H1 (cell line): Measurements from ENCODE around the gene PALM. TPM values are rescaled to one million over a fixed set of nuclear protein-coding genes. Genes with fewer than 3 reads are reported as not detected.

Experiments
- CTCF ChIA-PET: fragments of 300-600 bp; sonication (Branson Sonifier 250); formaldehyde crosslinking; loops from one replicate; lab custom pipeline; 2021; ENCODE audit not compliant: partially characterized antibody; lab: Charles Lee
- POLR2A ChIA-PET: fragments of 300-600 bp; sonication (Branson Sonifier 250); formaldehyde crosslinking; loops from one replicate; lab custom pipeline; 2021; ENCODE audit warnings: inconsistent platforms; ENCODE audit not compliant: partially characterized antibody; lab: Charles Lee
- DNase-seq, 2 experiments: peaks; one replicate each; pipeline versions ENCODE4 v3.0.0 to v3.0.0-alpha.2; 2010 to 2022; ENCODE audit warnings: low spot score in 2 of 2, low read depth in 1 of 2, mixed read lengths in 1 of 2
- FAIRE-seq: peaks from 2 replicates; lab custom pipeline; 2011; peaks lifted over from hg19 to GRCh38; lab: Jason Lieb, UNC
- H2AFZ ChIP-seq: 2 replicates; pipeline ENCODE4 v1.8.1; 2012; ENCODE audit warnings: low read length, inconsistent platforms
- H2AK5ac ChIP-seq: 2 replicates; pipeline ENCODE4 v1.6.1; 2013; ENCODE audit warnings: low read depth, low read length
- H2BK120ac ChIP-seq: replicated peaks from 2 replicates; pipeline ENCODE3; 2013; ENCODE audit warnings: low read depth, low read length, inconsistent platforms
- H2BK12ac ChIP-seq: 2 replicates; pipeline ENCODE4 v1.6.1; 2013; ENCODE audit warnings: low read depth, low read length
- H2BK15ac ChIP-seq: 2 replicates; pipeline ENCODE4 v1.6.1; 2013; ENCODE audit warnings: low read length
- H2BK20ac ChIP-seq: 2 replicates; pipeline ENCODE4 v1.6.1; 2013; ENCODE audit warnings: low read length
- H2BK5ac ChIP-seq: 2 replicates; pipeline ENCODE4 v1.6.1; 2013; ENCODE audit warnings: low read depth, low read length
- H3K14ac ChIP-seq: 2 replicates; pipeline ENCODE4 v1.6.1; 2013; ENCODE audit warnings: inconsistent platforms; ENCODE audit not compliant: insufficient read length
- H3K18ac ChIP-seq: 2 replicates; pipeline ENCODE4 v1.6.1; 2013; ENCODE audit warnings: low read length; ENCODE audit errors: extremely low read depth
- H3K23ac ChIP-seq: 2 replicates; pipeline ENCODE4 v1.6.1; 2013; ENCODE audit warnings: inconsistent platforms; ENCODE audit not compliant: insufficient read length
- H3K23me2 ChIP-seq: 2 replicates; pipeline ENCODE4 v1.6.1; 2013; ENCODE audit warnings: low read depth, low read length
- H3K27ac ChIP-seq: 2 replicates; pipeline ENCODE4 v1.6.1; 2011; ENCODE audit warnings: low read depth, low read length, inconsistent platforms
- H3K27me3 ChIP-seq, 4 experiments: replicated peaks in 1 of 4; 1 replicate in 1 of 4; 2 replicates in 3 of 4; pipeline versions ENCODE4 v1.6.1 to v1.8.1; 2011 to 2013; ENCODE audit warnings: low read length in 3 of 4, mild to moderate bottlenecking in 3 of 4, inconsistent platforms in 2 of 4, mixed read lengths in 2 of 4, moderate library complexity in 1 of 4; ENCODE audit not compliant: control insufficient read depth in 3 of 4, insufficient read depth in 3 of 4; ENCODE audit errors: extremely low read depth in 1 of 4
- H3K36me3 ChIP-seq, 4 experiments: 2 replicates each; pipeline versions ENCODE4 v1.6.1 to v1.8.1; 2011 to 2013; ENCODE audit warnings: mild to moderate bottlenecking in 4 of 4, low read length in 3 of 4, moderate library complexity in 2 of 4, control low read depth in 1 of 4, inconsistent platforms in 1 of 4; ENCODE audit not compliant: insufficient read depth in 4 of 4, control insufficient read depth in 2 of 4
- H3K4ac ChIP-seq: replicated peaks from 2 replicates; pipeline ENCODE3; 2013; ENCODE audit warnings: low read length, low read depth, mixed read lengths, inconsistent platforms; ENCODE audit not compliant: insufficient read length
- H3K4me1 ChIP-seq, 4 experiments: replicated peaks in 1 of 4; 1 replicate in 1 of 4; 2 replicates in 3 of 4; pipeline versions ENCODE4 v1.6.1 to v1.8.1; 2011 to 2013; ENCODE audit warnings: low read length in 3 of 4, inconsistent platforms in 2 of 4, mixed read lengths in 1 of 4; ENCODE audit not compliant: insufficient read depth in 4 of 4, control insufficient read depth in 3 of 4
- H3K4me2 ChIP-seq, 2 experiments: 2 replicates each; pipeline versions ENCODE4 v1.6.1 to v1.8.1; 2011 to 2013; ENCODE audit warnings: low read depth in 2 of 2, low read length in 2 of 2, control low read depth in 1 of 2, inconsistent platforms in 1 of 2, mild to moderate bottlenecking in 1 of 2; ENCODE audit not compliant: insufficient read depth in 1 of 2
- H3K4me3 ChIP-seq, 4 experiments: fragments of 200-600, 300-600 bp in 1 of 4; sonication (generic), shearing (Covaris generic), sonication (Bioruptor Twin) in 1 of 4; 2 replicates each; pipeline versions ENCODE4 v1.5.1 to v1.8.1; 2011 to 2016; ENCODE audit warnings: low read length in 4 of 4, low read depth in 3 of 4, control low read depth in 2 of 4, inconsistent platforms in 2 of 4, mild to moderate bottlenecking in 2 of 4, mixed read lengths in 1 of 4, moderate library complexity in 1 of 4; ENCODE audit not compliant: insufficient read depth in 2 of 4; ENCODE audit errors: extremely low read depth in 1 of 4
- H3K56ac ChIP-seq: replicated peaks from 2 replicates; pipeline ENCODE3; 2013; ENCODE audit warnings: low read depth, mild to moderate bottlenecking, mixed read lengths, low read length, inconsistent platforms; ENCODE audit not compliant: insufficient read length
- H3K79me1 ChIP-seq: 2 replicates; pipeline ENCODE4 v1.6.1; 2013; ENCODE audit warnings: low read depth, low read length, control low read depth
- H3K79me2 ChIP-seq, 2 experiments: 2 replicates each; pipeline versions ENCODE4 v1.6.1 to v1.8.1; 2012 to 2013; ENCODE audit warnings: low read length in 2 of 2, mild to moderate bottlenecking in 2 of 2, inconsistent platforms in 1 of 2; ENCODE audit not compliant: insufficient read depth in 2 of 2, control insufficient read depth in 1 of 2
- H3K9ac ChIP-seq, 4 experiments: replicated peaks in 1 of 4; 1 replicate in 1 of 4; 2 replicates in 3 of 4; pipeline versions ENCODE4 v1.6.1 to v1.8.1; 2011 to 2013; ENCODE audit warnings: low read depth in 3 of 4, low read length in 3 of 4, control low read depth in 2 of 4, mild to moderate bottlenecking in 2 of 4, moderate library complexity in 2 of 4, inconsistent platforms in 1 of 4; ENCODE audit errors: extremely low read depth in 1 of 4
- H3K9me3 ChIP-seq, 2 experiments: 2 replicates each; pipeline versions ENCODE4 v1.6.1 to v1.8.1; 2012 to 2013; ENCODE audit warnings: mild to moderate bottlenecking in 2 of 2, moderate library complexity in 2 of 2, control low read depth in 1 of 2, inconsistent platforms in 1 of 2, low read depth in 1 of 2, low read length in 1 of 2, mixed read lengths in 1 of 2; ENCODE audit not compliant: insufficient read depth in 2 of 2
- H4K20me1 ChIP-seq, 2 experiments: replicated peaks in 1 of 2; 2 replicates each; pipeline versions ENCODE3 to v1.8.1; 2011 to 2013; ENCODE audit warnings: inconsistent platforms in 2 of 2, low read length in 2 of 2, mild to moderate bottlenecking in 1 of 2; ENCODE audit not compliant: insufficient read depth in 2 of 2, control insufficient read depth in 1 of 2
- H4K5ac ChIP-seq: 2 replicates; pipeline ENCODE4 v1.6.1; 2013; ENCODE audit warnings: low read length, low read depth, mixed read lengths, inconsistent platforms; ENCODE audit not compliant: insufficient read length
- H4K8ac ChIP-seq: 2 replicates; pipeline ENCODE4 v1.8.0; 2013; ENCODE audit warnings: mild to moderate bottlenecking, moderate library complexity, low read length, inconsistent platforms; ENCODE audit not compliant: insufficient read depth; ENCODE audit errors: extremely low read depth
- H4K91ac ChIP-seq: replicated peaks from 2 replicates; pipeline ENCODE3; 2013; ENCODE audit warnings: low read length, mixed read lengths, inconsistent platforms; ENCODE audit not compliant: insufficient read length
- EZH2 ChIP-seq: fragments of 200-600 bp; sonication (generic); IDR thresholded peaks from 2 replicates; pipeline ENCODE4 v1.7.1; 2012; ENCODE audit warnings: low read depth, mild to moderate bottlenecking, moderate library complexity, low read length, inconsistent platforms; ENCODE audit not compliant: severe bottlenecking
- JUND ChIP-seq: IDR thresholded peaks from 2 replicates; pipeline ENCODE4 v1.6.1; 2011; ENCODE audit warnings: mild to moderate bottlenecking, improper control_type of control experiment, low read length
- KDM5A ChIP-seq: fragments of 200-600 bp; IDR thresholded peaks from 2 replicates; pipeline ENCODE4 v1.7.1; 2012; ENCODE audit warnings: mild to moderate bottlenecking, low read length, inconsistent platforms, mixed read lengths
- NRF1 ChIP-seq: IDR thresholded peaks from 2 replicates; pipeline ENCODE4 v1.6.1; 2011; ENCODE audit warnings: mild to moderate bottlenecking, low read depth, low read length, improper control_type of control experiment
- POLR2A ChIP-seq, 2 experiments: IDR thresholded peaks; 1 replicate in 1 of 2; 2 replicates in 1 of 2; pipeline ENCODE4 v1.6.1; 2011; ENCODE audit warnings: low read depth in 2 of 2, low read length in 2 of 2, mild to moderate bottlenecking in 2 of 2; ENCODE audit errors: control extremely low read depth in 1 of 2
- RFX5 ChIP-seq: IDR thresholded peaks from 2 replicates; pipeline ENCODE4 v1.6.1; 2011; ENCODE audit warnings: low read depth, low read length, improper control_type of control experiment, borderline replicate concordance
- RNF2 ChIP-seq: fragments of 200-900, 300-1000 bp; sonication (generic); IDR thresholded peaks from 2 replicates; pipeline ENCODE4 v1.7.1; 2016; ENCODE audit warnings: borderline replicate concordance, low read depth, mild to moderate bottlenecking, antibody characterized with exemption, low read length; ENCODE audit not compliant: poor library complexity, severe bottlenecking; ENCODE audit errors: missing control alignments
- RXRA ChIP-seq: IDR thresholded peaks from 2 replicates; pipeline ENCODE4 v1.6.1; 2011; ENCODE audit warnings: low read depth, mild to moderate bottlenecking, low read length, moderate library complexity; ENCODE audit not compliant: insufficient read depth
- SIRT6 ChIP-seq: IDR thresholded peaks from one replicate; pipeline ENCODE4 v1.7.1; 2012; ENCODE audit warnings: low read length, inconsistent platforms
- SP2 ChIP-seq: IDR thresholded peaks from 2 replicates; pipeline ENCODE4 v1.6.1; 2012; ENCODE audit warnings: mild to moderate bottlenecking, low read length, inconsistent platforms
- SP4 ChIP-seq: IDR thresholded peaks from 2 replicates; pipeline ENCODE4 v1.6.1; 2012; ENCODE audit warnings: low read length, inconsistent platforms
- SUZ12 ChIP-seq: fragments of 200-600 bp; sonication (generic); IDR thresholded peaks from 2 replicates; pipeline ENCODE4 v1.6.1; 2012; ENCODE audit warnings: mild to moderate bottlenecking, inconsistent platforms, low read length, moderate library complexity, mixed read lengths
- TEAD4 ChIP-seq: IDR thresholded peaks from 2 replicates; pipeline ENCODE4 v1.6.1; 2012; ENCODE audit warnings: low read depth, low read length, inconsistent platforms, mixed read lengths
- WGBS, 2 experiments: shearing (Covaris generic) in 1 of 2; methylation state at CpG; one replicate each; pipeline versions ENCODE4 v1.1.6 to v1.1.7; 2013 to 2015; ENCODE audit warnings: low lambda C conversion rate in 2 of 2, mixed read lengths in 2 of 2, inconsistent platforms in 1 of 2, low coverage in 1 of 2, missing lambda C conversion rate in 1 of 2; ENCODE audit not compliant: insufficient replicate concordance in 2 of 2, insufficient coverage in 1 of 2, insufficient read length in 1 of 2; ENCODE audit errors: extremely low coverage in 1 of 2, missing lambda C conversion rate in 1 of 2; 5-methylcytosine and 5-hydroxymethylcytosine counted together
- polyA plus RNA-seq, 7 experiments: library from polyadenylated mRNA; depleted of rRNA in 3 of 7; stranded (reverse) in 5 of 7; unstranded in 2 of 7; fragments of >200 nt in 5 of 7; fragments of 200-250 nt in 2 of 7; gene quantifications; 1 replicate in 5 of 7; 2 replicates in 1 of 7; 4 replicates in 1 of 7; pipeline versions ENCODE4 v1.2.1 to v1.2.3, GENCODE V29; 2011 to 2013; ENCODE audit warnings: missing spikeins in 2 of 7, mixed read lengths in 2 of 7
- total RNA-seq: library from RNA; stranded (reverse); fragmentation: NEBNext Ultra II Directional; extraction: Animal tissue kit (Norgen Biotek cat#: 25700); gene quantifications from 2 replicates; pipeline ENCODE4 v1.2.1, GENCODE V29; 2021
- TF ChIP-seq, protein P1 (sequence below): IDR thresholded peaks from 2 replicates; pipeline ENCODE4 v1.6.1; 2011; ENCODE audit warnings: low read length, improper control_type of control experiment

PALM gene
- total and polyA plus RNA-seq, 2 of the 8 experiments (the other 6 are each of a cell fraction or from before 2014, with no cell fraction given) = 5.7 to 16.5 TPM

- POLR2A ChIA-PET = interaction anchor here (0.9 to 3.1 kb wide), 12 partner anchors 9 to 45 kb away, joined by 3 to 12 read pairs (median 6); partner anchors contain the start of gene PTBP1
- CTCF ChIA-PET = interaction anchor here (0.9 to 3.1 kb wide), 25 partner anchors 14 to 497 kb away, joined by 3 to 23 read pairs (median 3); partner anchors contain the start of gene CFD
- TF ChIP-seq RNF2 = no peak
- no peak for TF ChIP-seq RXRA
- no peak for TF ChIP-seq KDM5A
- TF ChIP-seq SIRT6 = no peak
- no peak for TF ChIP-seq EZH2
- no peak for TF ChIP-seq TEAD4
- no peak for TF ChIP-seq RFX5
- TF ChIP-seq, protein P1, sequence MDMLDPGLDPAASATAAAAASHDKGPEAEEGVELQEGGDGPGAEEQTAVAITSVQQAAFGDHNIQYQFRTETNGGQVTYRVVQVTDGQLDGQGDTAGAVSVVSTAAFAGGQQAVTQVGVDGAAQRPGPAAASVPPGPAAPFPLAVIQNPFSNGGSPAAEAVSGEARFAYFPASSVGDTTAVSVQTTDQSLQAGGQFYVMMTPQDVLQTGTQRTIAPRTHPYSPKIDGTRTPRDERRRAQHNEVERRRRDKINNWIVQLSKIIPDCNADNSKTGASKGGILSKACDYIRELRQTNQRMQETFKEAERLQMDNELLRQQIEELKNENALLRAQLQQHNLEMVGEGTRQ = no peak
- no peak for TF ChIP-seq SUZ12
- no peak for TF ChIP-seq SP4
- TF ChIP-seq JUND = no peak
- no peak for TF ChIP-seq NRF1
- no peak for TF ChIP-seq POLR2A (IDR thresholded peaks at IDR 0.05; ENCODE audit: control extremely low read depth in 1 of 2, low read depth in 2 of 2, low read length in 2 of 2)
- no peak for TF ChIP-seq SP2
Observed at GRCh38 chr19:769616-770015, 60.9 kb downstream of the PALM start.

More at GRCh38 chr19:769616-770015, 60.9 kb downstream of the PALM start:
- Histone ChIP-seq H3K79me2 (no peaks in the 10 kb centered on the region), H4K5ac (no peak overlapping the region), H4K8ac (no peak overlapping the region), H3K27me3 (no peaks in the 10 kb centered on the region), H3K4ac (no peak overlapping the region), H3K36me3 (no peaks in the 10 kb centered on the region), H3K4me3 (no peak overlapping the region), H4K91ac (no peak overlapping the region), H3K79me1 (no peaks in the 10 kb centered on the region; the same call in 1 of the 2 replicates), H3K18ac (no peak overlapping the region), H2BK120ac (no peak overlapping the region), H3K23me2 (no peaks in the 10 kb centered on the region; the same call in 1 of the 2 replicates), H2BK15ac (no peak overlapping the region), H3K4me1 (no peaks in the 10 kb centered on the region; a peak in 1 of 7 replicates), H3K14ac (no peak overlapping the region), H2BK20ac (no peak overlapping the region), H3K4me2 (no peak overlapping the region), H2AK5ac (no peak overlapping the region), H2BK12ac (no peak overlapping the region; the same call in 1 of the 2 replicates), H4K20me1 (no peaks in the 10 kb centered on the region), H3K9me3 (no peaks in the 10 kb centered on the region), H2BK5ac (no peak overlapping the region), H3K9ac (no peak overlapping the region), H3K27ac (no peak overlapping the region), H3K23ac (no peak overlapping the region), H2AFZ (no peak overlapping the region), H3K56ac (no peak overlapping the region)
- no peak for DNase-seq
- no peak for FAIRE-seq
- WGBS, 2 experiments = 88% methylated on average over 6 of the region's 6 CpGs; no CpG with 5 or more reads in 1 of the 2 experiments
